PC-3 (cell line): Measurements from ENCODE around the gene PIGX. TPM values are rescaled to one million over a fixed set of nuclear protein-coding genes. Genes with fewer than 3 reads are reported as not detected.
A peak's percentile ranks its signal among the peaks of the same experiment; 100 is the strongest.

ENCODE experiments used
- ATAC-seq: fragments of 200-7000 bp; cut with Tn5 transposase; 2 replicates; pipeline ENCODE4 v1.9.1; 2020; ENCODE audit warnings: mild to moderate bottlenecking, moderate library complexity
- BruUV-seq: library from RNA; stranded (reverse); fragments of 400-500 nt; replicated peaks from 2 replicates; lab custom pipeline; 2021; lab: Mats Ljungman, UMichigan
- CTCF ChIA-PET: fragments of 300-600 bp; sonication (Branson Sonifier 250); formaldehyde crosslinking; loops from one replicate; lab custom pipeline; 2022; ENCODE audit warnings: antibody characterized with exemption; lab: Charles Lee
- POLR2A ChIA-PET: fragments of 300-600 bp; sonication (Branson Sonifier 250); formaldehyde crosslinking; loops from one replicate; lab custom pipeline; 2022; ENCODE audit warnings: antibody characterized with exemption; ENCODE audit not compliant: unreplicated experiment; lab: Charles Lee
- DNase-seq: peaks from one replicate; pipeline ENCODE4 v3.0.0-alpha.2; 2015
- H2AFZ ChIP-seq: fragments of 300-600 bp; sonication (generic); 2 replicates; pipeline ENCODE4 v1.6.0; 2016; ENCODE audit warnings: antibody characterized with exemption, low read length
- H3F3A ChIP-seq: fragments of 300-600 bp; sonication (generic); one replicate; pipeline ENCODE4 v1.6.0; 2017; ENCODE audit warnings: antibody characterized with exemption, low read length, control low read depth, mild to moderate bottlenecking; ENCODE audit not compliant: unreplicated experiment
- H3K27ac ChIP-seq: fragments of 300-600 bp; sonication (generic); 2 replicates; pipeline ENCODE4 v1.5.1; 2016; ENCODE audit warnings: mild to moderate bottlenecking, low read length
- H3K27me3 ChIP-seq: fragments of 300-600 bp; sonication (generic); 2 replicates; pipeline ENCODE4 v1.6.1; 2016; ENCODE audit warnings: low read length, mixed read lengths
- H3K36me3 ChIP-seq: fragments of 300-600 bp; sonication (generic); 2 replicates; pipeline ENCODE4 v1.6.1; 2016; ENCODE audit warnings: low read depth, mixed run types, low read length, mixed read lengths
- H3K4me1 ChIP-seq: fragments of 300-600 bp; sonication (generic); 2 replicates; pipeline ENCODE4 v1.5.1; 2016; ENCODE audit warnings: low read length; ENCODE audit not compliant: insufficient read depth
- H3K4me2 ChIP-seq: fragments of 300-600 bp; sonication (generic); 2 replicates; pipeline ENCODE4 v1.6.0; 2016; ENCODE audit warnings: low read length
- H3K4me3 ChIP-seq: fragments of 300-600 bp; sonication (generic); 2 replicates; pipeline ENCODE4 v1.5.1; 2016; ENCODE audit warnings: mild to moderate bottlenecking, low read length, mixed read lengths
- H3K79me2 ChIP-seq: fragments of 300-600 bp; sonication (generic); 2 replicates; pipeline ENCODE4 v1.6.1; 2017; ENCODE audit warnings: low read length, mixed read lengths
- H3K9ac ChIP-seq: fragments of 300-600 bp; sonication (generic); 2 replicates; pipeline ENCODE4 v1.6.0; 2016; ENCODE audit warnings: mild to moderate bottlenecking, low read length
- H3K9me2 ChIP-seq: fragments of 300-600 bp; sonication (generic); replicated peaks from 2 replicates; pipeline ENCODE4 v1.6.1; 2016; ENCODE audit warnings: mixed run types, low read length, mixed read lengths
- H3K9me3 ChIP-seq: fragments of 300-600 bp; sonication (generic); 2 replicates; pipeline ENCODE4 v1.6.1; 2016; ENCODE audit warnings: low read length, mixed read lengths
- H4K20me1 ChIP-seq: fragments of 300-600 bp; sonication (generic); 2 replicates; pipeline ENCODE4 v1.6.1; 2016; ENCODE audit warnings: low read length, mixed read lengths
- EZH2 ChIP-seq: fragments of 300-600 bp; sonication (generic); IDR thresholded peaks from one replicate; pipeline ENCODE4 v1.6.1; 2017; ENCODE audit warnings: antibody characterized with exemption, mild to moderate bottlenecking, low read length; ENCODE audit not compliant: unreplicated experiment
- EZH2phosphoT487 ChIP-seq: fragments of 300-600 bp; sonication (generic); IDR thresholded peaks from 2 replicates; pipeline ENCODE4 v1.6.1; 2018; ENCODE audit warnings: mild to moderate bottlenecking, antibody characterized with exemption, low read length, borderline replicate concordance
- intact Hi-C: fragments of 100-400 bp; cut with micrococcal nuclease; formaldehyde crosslinking; loops from 2 replicates; pipeline ENCODE4 v1.9.0; 2023
- total RNA-seq: library from RNA; depleted of rRNA; stranded (reverse); fragments of >200 nt; gene quantifications from 2 replicates; pipeline ENCODE4 v1.2.3, GENCODE V29; 2014
- TF ChIP-seq, protein P1 (sequence below): fragments of 300-600 bp; sonication (generic); conservative IDR thresholded peaks from 2 replicates; pipeline ENCODE4 v1.5.1; 2017; ENCODE audit warnings: antibody characterized with exemption, low read depth, mild to moderate bottlenecking, low read length

PIGX gene
- total RNA-seq, 1 experiment from 2014 or later: 22.5 TPM

DNA sequence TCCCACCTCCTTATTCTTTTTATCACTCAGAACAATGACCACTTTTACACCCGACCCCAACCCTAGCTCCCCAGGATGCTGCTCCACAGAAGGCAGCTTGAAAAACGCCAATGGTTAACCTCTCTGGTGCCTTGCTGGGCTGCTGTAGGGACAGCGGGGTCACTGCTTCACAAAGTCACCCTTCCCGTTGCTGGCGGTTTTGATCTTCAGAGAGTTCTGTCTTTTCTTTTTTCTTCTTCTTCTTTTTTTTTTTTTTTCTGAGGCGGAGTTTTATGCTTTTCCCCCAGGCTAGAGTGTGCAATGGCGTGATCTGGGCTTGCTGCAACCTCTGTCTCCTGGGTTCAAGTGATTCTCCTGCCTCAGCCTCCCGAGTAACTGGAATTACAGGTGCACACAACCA lies 20.8 kb upstream of the PIGX start:
- no TSS peak for BruUV-seq
- ChIA-PET POLR2A (no interaction called here), CTCF (no interaction called here)
- no peak for DNase-seq
- no peak overlapping the region for H2AFZ ChIP-seq
- H3K9me2 ChIP-seq: no peaks in the 10 kb centered on the region
- no peaks in the 10 kb centered on the region for H3K4me1 ChIP-seq
- H3K27ac ChIP-seq: no peak overlapping the region
- no peaks in the 10 kb centered on the region for H3F3A ChIP-seq
- no peaks in the 10 kb centered on the region for H4K20me1 ChIP-seq
- H3K4me3 ChIP-seq: no peak overlapping the region
- TF ChIP-seq, protein P1, sequence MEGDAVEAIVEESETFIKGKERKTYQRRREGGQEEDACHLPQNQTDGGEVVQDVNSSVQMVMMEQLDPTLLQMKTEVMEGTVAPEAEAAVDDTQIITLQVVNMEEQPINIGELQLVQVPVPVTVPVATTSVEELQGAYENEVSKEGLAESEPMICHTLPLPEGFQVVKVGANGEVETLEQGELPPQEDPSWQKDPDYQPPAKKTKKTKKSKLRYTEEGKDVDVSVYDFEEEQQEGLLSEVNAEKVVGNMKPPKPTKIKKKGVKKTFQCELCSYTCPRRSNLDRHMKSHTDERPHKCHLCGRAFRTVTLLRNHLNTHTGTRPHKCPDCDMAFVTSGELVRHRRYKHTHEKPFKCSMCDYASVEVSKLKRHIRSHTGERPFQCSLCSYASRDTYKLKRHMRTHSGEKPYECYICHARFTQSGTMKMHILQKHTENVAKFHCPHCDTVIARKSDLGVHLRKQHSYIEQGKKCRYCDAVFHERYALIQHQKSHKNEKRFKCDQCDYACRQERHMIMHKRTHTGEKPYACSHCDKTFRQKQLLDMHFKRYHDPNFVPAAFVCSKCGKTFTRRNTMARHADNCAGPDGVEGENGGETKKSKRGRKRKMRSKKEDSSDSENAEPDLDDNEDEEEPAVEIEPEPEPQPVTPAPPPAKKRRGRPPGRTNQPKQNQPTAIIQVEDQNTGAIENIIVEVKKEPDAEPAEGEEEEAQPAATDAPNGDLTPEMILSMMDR: no peak
- TF ChIP-seq EZH2phosphoT487 (no peak), EZH2 (no peak)
- ATAC-seq: no peak
- intact Hi-C loops: no loop called here
- no peak overlapping the region for H3K4me2 ChIP-seq
- no peaks in the 10 kb centered on the region for H3K36me3 ChIP-seq
- no peaks in the 10 kb centered on the region for H3K9me3 ChIP-seq
- no peak overlapping the region for H3K9ac ChIP-seq
- H3K79me2 ChIP-seq: no peaks in the 10 kb centered on the region
- no peaks in the 10 kb centered on the region for H3K27me3 ChIP-seq

GRCh38 chr3:196694202-196694638 lies 18.0 kb upstream of the PIGX start:
- H3F3A ChIP-seq: no peaks in the 10 kb centered on the region
- ChIA-PET CTCF (interaction anchor here (0.7 to 0.9 kb wide), 3 partner anchors 12 to 104 kb away, joined by 4 to 5 read pairs (median 4); no protein-coding TSS in a partner anchor), POLR2A (no interaction called here)
- no peaks in the 10 kb centered on the region for H4K20me1 ChIP-seq
- no peak overlapping the region for H3K27ac ChIP-seq
- TF ChIP-seq, protein P1: peak; percentile 29; the same call in 1 of the 2 replicates
- TF ChIP-seq EZH2: no peak
- ATAC-seq (peak; percentile 51), DNase-seq (peak; percentile 50)
- no peaks in the 10 kb centered on the region for H3K79me2 ChIP-seq
- no peak overlapping the region for H3K4me3 ChIP-seq
- intact Hi-C loops: no loop called here
- no peaks in the 10 kb centered on the region for H3K9me2 ChIP-seq
- no peaks in the 10 kb centered on the region for H3K4me1 ChIP-seq
- H3K9me3 ChIP-seq: no peaks in the 10 kb centered on the region
- H3K9ac ChIP-seq: no peak overlapping the region
- no peak overlapping the region for H3K4me2 ChIP-seq
- H2AFZ ChIP-seq: no peak overlapping the region
- no TSS peak for BruUV-seq
- no peaks in the 10 kb centered on the region for H3K27me3 ChIP-seq
- H3K36me3 ChIP-seq: no peaks in the 10 kb centered on the region

GRCh38 chr3:196694941-196695848 lies 17.0 kb upstream of the PIGX start:
- ChIA-PET CTCF (interaction anchor here (1.3 kb wide), 1 partner anchor 86 kb away, joined by 10 read pairs; no protein-coding TSS in a partner anchor), POLR2A (no interaction called here)
- Histone ChIP-seq H3K4me3 (no peak overlapping the region), H3K9me2 (no peaks in the 10 kb centered on the region), H3K79me2 (no peaks in the 10 kb centered on the region), H3K4me2 (no peak overlapping the region), H3F3A (no peaks in the 10 kb centered on the region), H4K20me1 (no peaks in the 10 kb centered on the region), H3K4me1 (no peaks in the 10 kb centered on the region), H3K27ac (no peak overlapping the region), H3K9ac (no peak overlapping the region), H3K9me3 (no peaks in the 10 kb centered on the region), H3K36me3 (no peaks in the 10 kb centered on the region), H3K27me3 (no peaks in the 10 kb centered on the region), H2AFZ (no peak overlapping the region)
- DNase-seq: no peak
- intact Hi-C loops: no loop called here
- no peak for ATAC-seq
- TF ChIP-seq, protein P1: no peak
- TF ChIP-seq EZH2 (no peak), EZH2phosphoT487 (no peak)
- BruUV-seq: no TSS peak
